HepG2 (cell line): ENCODE results near the gene ATPAF2. TPM values are rescaled to one million over a fixed set of nuclear protein-coding genes. Genes with fewer than 3 reads are reported as not detected.

ENCODE experiments used
- ATRX ChIP-seq: sonication (generic); formaldehyde crosslinking; IDR thresholded peaks from 2 replicates; pipeline ENCODE4 v1.4.0; 2020; ENCODE audit warnings: missing genetic modification reagents, borderline replicate concordance
- DPF2 ChIP-seq: sonication (generic); formaldehyde crosslinking; IDR thresholded peaks from 2 replicates; pipeline ENCODE4 v1.4.0; 2020; ENCODE audit warnings: mild to moderate bottlenecking, low read depth, missing genetic modification reagents, borderline replicate concordance
- ELF4 ChIP-seq: sonication (generic); formaldehyde crosslinking; IDR thresholded peaks from 2 replicates; pipeline ENCODE4 v1.5.0; 2020; ENCODE audit warnings: missing genetic modification reagents, mild to moderate bottlenecking, moderate library complexity, borderline replicate concordance
- GATAD1 ChIP-seq: IDR thresholded peaks from 2 replicates; pipeline ENCODE4 v1.6.1; 2016; ENCODE audit warnings: missing genetic modification reagents, missing compliant biosample characterization
- HNF1A ChIP-seq, 2 experiments: sonication (generic) in 1 of 2; formaldehyde crosslinking in 1 of 2; IDR thresholded peaks; 2 replicates each; pipeline versions ENCODE4 v1.4.0 to v1.6.1; 2016 to 2020; ENCODE audit warnings: borderline replicate concordance in 1 of 2, low read depth in 1 of 2, mild to moderate bottlenecking in 1 of 2, missing genetic modification reagents in 1 of 2
- MBD4 ChIP-seq: IDR thresholded peaks from 2 replicates; pipeline ENCODE4 v1.6.1; 2012; ENCODE audit warnings: low read length, inconsistent platforms, borderline replicate concordance
- NFE2L2 ChIP-seq: fragments of 150-350 bp; IDR thresholded peaks from 2 replicates; pipeline ENCODE4 v1.6.1; 2014; ENCODE audit warnings: low read length
- NPAS2 ChIP-seq: sonication (generic); formaldehyde crosslinking; IDR thresholded peaks from 2 replicates; pipeline ENCODE4 v1.8.0; 2022; ENCODE audit warnings: mild to moderate bottlenecking, missing genetic modification reagents, borderline replicate concordance
- SMAD9 ChIP-seq: sonication (generic); formaldehyde crosslinking; IDR thresholded peaks from 2 replicates; pipeline ENCODE4 v1.5.1; 2020; ENCODE audit warnings: mild to moderate bottlenecking, missing genetic modification reagents
- SMC3 ChIP-seq: IDR thresholded peaks from 2 replicates; pipeline ENCODE4 v1.6.1; 2011; ENCODE audit warnings: low read length, improper control_type of control experiment
- TBX3 ChIP-seq: fragments of 450-650 bp; IDR thresholded peaks from 2 replicates; pipeline ENCODE4 v1.6.1; 2017; ENCODE audit warnings: antibody characterized with exemption, mild to moderate bottlenecking, inconsistent platforms, borderline replicate concordance
- ZFY ChIP-seq: sonication (generic); formaldehyde crosslinking; IDR thresholded peaks from 2 replicates; pipeline ENCODE4 v1.4.0; 2020; ENCODE audit warnings: missing genetic modification reagents
- ZNF292 ChIP-seq: sonication (generic); formaldehyde crosslinking; IDR thresholded peaks from 2 replicates; pipeline ENCODE4 v1.8.1; 2022; ENCODE audit warnings: mild to moderate bottlenecking, low read depth, missing genetic modification reagents, borderline replicate concordance
- ZNF407 ChIP-seq: sonication (generic); formaldehyde crosslinking; IDR thresholded peaks from one replicate; pipeline ENCODE4 v1.5.1; 2020; ENCODE audit warnings: mild to moderate bottlenecking, missing genetic modification reagents; ENCODE audit errors: not compliant biosample characterization
- ZNF460 ChIP-seq: sonication (generic); formaldehyde crosslinking; IDR thresholded peaks from 2 replicates; pipeline ENCODE4 v1.5.1; 2020; ENCODE audit warnings: missing genetic modification reagents, mild to moderate bottlenecking, borderline replicate concordance
- ZNF556 ChIP-seq: sonication (generic); formaldehyde crosslinking; IDR thresholded peaks from 2 replicates; pipeline ENCODE4 v1.4.0; 2020; ENCODE audit warnings: mild to moderate bottlenecking, missing genetic modification reagents, borderline replicate concordance
- ZNF567 ChIP-seq: sonication (generic); formaldehyde crosslinking; IDR thresholded peaks from 2 replicates; pipeline ENCODE4 v1.8.1; 2023; ENCODE audit warnings: mild to moderate bottlenecking, missing genetic modification reagents, borderline replicate concordance
- polyA plus RNA-seq, 8 experiments: library from polyadenylated mRNA; depleted of rRNA in 3 of 8; stranded (reverse) in 7 of 8; unstranded in 1 of 8; fragments of >200 nt; fragmentation: Illumina TruSeq in 4 of 8; extraction: Trizol in 4 of 8; gene quantifications; 2 replicates each; pipeline versions ENCODE4 v1.2.1 to v1.2.3, GENCODE V29; 2011 to 2016; ENCODE audit warnings: low read depth in 4 of 8, missing spikeins in 1 of 8, mixed read lengths in 1 of 8; ENCODE audit not compliant: insufficient read depth in 1 of 8
- total RNA-seq, 5 experiments: library from RNA; depleted of rRNA; stranded (reverse); fragments of >200 nt; fragmentation: Illumina TruSeq; extraction: Trizol; gene quantifications; 2 replicates each; pipeline ENCODE4 v1.2.3, GENCODE V29; 2016; ENCODE audit warnings: low read depth in 1 of 5

Gene ATPAF2
- total and polyA plus RNA-seq, 2 of the 13 experiments (the other 11 are each of a cell fraction or from before 2014, with no cell fraction given), result 15.0 to 16.5 TPM

- TF ChIP-seq ZNF407 (no peak), ZFY (no peak), ELF4 (CRISPR knock-in tag) (peak; percentile 49; the same call in 1 of the 2 replicates), DPF2 (CRISPR knock-in tag) (no peak), ZNF567 (CRISPR knock-in tag) (no peak), SMC3 (peak; percentile 89), ATRX (no peak), GATAD1 (CRISPR knock-in tag) (no peak), ZNF460 (CRISPR knock-in tag) (no peak), ZNF292 (CRISPR knock-in tag) (no peak), NPAS2 (CRISPR knock-in tag) (no peak), HNF1A (IDR thresholded peaks at IDR 0.05; ENCODE audit: low read depth) (no peak), HNF1A (CRISPR knock-in tag; IDR thresholded peaks at IDR 0.05; ENCODE audit: borderline replicate concordance) (no peak), ZNF556 (CRISPR knock-in tag) (0 out of 2 replicates have a peak, but pooled peaks have one; percentile 33), MBD4 (no peak), NFE2L2 (no peak), TBX3 (no peak), SMAD9 (CRISPR knock-in tag) (no peak)
Observed at GRCh38 chr17:18033442-18034099, 5.4 kb downstream of the ATPAF2 start (continued).
